B cell (primary cell): ENCODE data around the gene PTPRN2.

ENCODE experiments used
- CTCF ChIP-seq: fragments of 200-600 bp; IDR thresholded peaks from one replicate; pipeline ENCODE4 v1.8.0; 2022; ENCODE audit warnings: antibody characterized with exemption, mild to moderate bottlenecking
- EZH2 ChIP-seq: IDR thresholded peaks from 2 replicates; pipeline ENCODE4 v1.6.1; 2012; ENCODE audit warnings: borderline replicate concordance, low read depth, mild to moderate bottlenecking, moderate library complexity, low read length; ENCODE audit not compliant: insufficient read depth, poor library complexity, severe bottlenecking

GRCh38 chr7:157522189-157522588, 1065.4 kb downstream of the PTPRN2 start:
- TF ChIP-seq EZH2 (no peak), CTCF (no peak)
